PFSK-1 (cell line): ENCODE measurements around the gene VEPH1.

Experiments
- FOXP2 ChIP-seq: optimal IDR thresholded peaks from 2 replicates; pipeline ENCODE3; 2011; ENCODE audit warnings: borderline replicate concordance, control low read depth, inconsistent platforms; ENCODE audit not compliant: insufficient read depth; ENCODE audit errors: extremely low read length, extremely low read depth
- POLR2AphosphoS5 ChIP-seq: IDR thresholded peaks from 2 replicates; pipeline ENCODE4 v1.6.1; 2012; ENCODE audit warnings: low read depth, mild to moderate bottlenecking, control low read depth, low read length, moderate library complexity
- SIN3A ChIP-seq: IDR thresholded peaks from 2 replicates; pipeline ENCODE4 v1.6.1; 2012; ENCODE audit warnings: mild to moderate bottlenecking, low read length, moderate library complexity, borderline replicate concordance; ENCODE audit not compliant: insufficient read depth
- TAF1 ChIP-seq: IDR thresholded peaks from 2 replicates; pipeline ENCODE4 v1.6.1; 2012; ENCODE audit warnings: low read length, control low read depth, borderline replicate concordance; ENCODE audit not compliant: insufficient read depth
- TF ChIP-seq, protein P1 (sequence below), 2 experiments: IDR thresholded peaks; 2 replicates each; pipeline versions ENCODE4 v1.6.1 to v1.8.0; 2011 to 2012; ENCODE audit warnings: low read depth in 2 of 2, low read length in 2 of 2, control low read depth in 1 of 2, inconsistent platforms in 1 of 2, mild to moderate bottlenecking in 1 of 2, moderate library complexity in 1 of 2; ENCODE audit not compliant: insufficient read depth in 1 of 2

VEPH1 gene

DNA sequence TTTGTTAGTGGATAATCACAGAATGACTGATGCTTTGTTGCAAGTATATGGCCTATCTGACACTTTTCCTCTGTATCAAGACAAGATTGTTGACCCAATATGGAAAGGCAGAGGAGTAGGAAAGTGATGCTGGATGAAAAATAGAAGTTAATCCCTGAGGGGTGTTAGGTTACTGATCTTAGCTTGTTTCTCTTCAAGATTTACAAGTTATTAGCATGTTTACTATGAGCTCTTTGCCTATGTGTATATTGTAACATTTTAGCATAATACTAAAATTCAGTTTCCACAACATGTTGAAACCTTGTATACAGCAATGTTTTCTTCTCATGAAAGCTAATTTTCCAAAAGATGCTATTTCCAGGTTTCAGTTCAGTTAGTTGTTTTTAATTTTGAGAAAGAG, 222.9 kb downstream of the VEPH1 start:
- TF ChIP-seq TAF1, result no peak
- no peak for TF ChIP-seq POLR2AphosphoS5
- no peak for TF ChIP-seq FOXP2
- no peak for TF ChIP-seq SIN3A
- TF ChIP-seq, protein P1, sequence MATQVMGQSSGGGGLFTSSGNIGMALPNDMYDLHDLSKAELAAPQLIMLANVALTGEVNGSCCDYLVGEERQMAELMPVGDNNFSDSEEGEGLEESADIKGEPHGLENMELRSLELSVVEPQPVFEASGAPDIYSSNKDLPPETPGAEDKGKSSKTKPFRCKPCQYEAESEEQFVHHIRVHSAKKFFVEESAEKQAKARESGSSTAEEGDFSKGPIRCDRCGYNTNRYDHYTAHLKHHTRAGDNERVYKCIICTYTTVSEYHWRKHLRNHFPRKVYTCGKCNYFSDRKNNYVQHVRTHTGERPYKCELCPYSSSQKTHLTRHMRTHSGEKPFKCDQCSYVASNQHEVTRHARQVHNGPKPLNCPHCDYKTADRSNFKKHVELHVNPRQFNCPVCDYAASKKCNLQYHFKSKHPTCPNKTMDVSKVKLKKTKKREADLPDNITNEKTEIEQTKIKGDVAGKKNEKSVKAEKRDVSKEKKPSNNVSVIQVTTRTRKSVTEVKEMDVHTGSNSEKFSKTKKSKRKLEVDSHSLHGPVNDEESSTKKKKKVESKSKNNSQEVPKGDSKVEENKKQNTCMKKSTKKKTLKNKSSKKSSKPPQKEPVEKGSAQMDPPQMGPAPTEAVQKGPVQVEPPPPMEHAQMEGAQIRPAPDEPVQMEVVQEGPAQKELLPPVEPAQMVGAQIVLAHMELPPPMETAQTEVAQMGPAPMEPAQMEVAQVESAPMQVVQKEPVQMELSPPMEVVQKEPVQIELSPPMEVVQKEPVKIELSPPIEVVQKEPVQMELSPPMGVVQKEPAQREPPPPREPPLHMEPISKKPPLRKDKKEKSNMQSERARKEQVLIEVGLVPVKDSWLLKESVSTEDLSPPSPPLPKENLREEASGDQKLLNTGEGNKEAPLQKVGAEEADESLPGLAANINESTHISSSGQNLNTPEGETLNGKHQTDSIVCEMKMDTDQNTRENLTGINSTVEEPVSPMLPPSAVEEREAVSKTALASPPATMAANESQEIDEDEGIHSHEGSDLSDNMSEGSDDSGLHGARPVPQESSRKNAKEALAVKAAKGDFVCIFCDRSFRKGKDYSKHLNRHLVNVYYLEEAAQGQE (IDR thresholded peaks at IDR 0.05; ENCODE audit: insufficient read depth in 1 of 2, low read depth in 2 of 2, low read length in 2 of 2), result no peak

- TF ChIP-seq POLR2AphosphoS5, result no peak
- TF ChIP-seq SIN3A, result no peak
- TF ChIP-seq TAF1, result no peak
- TF ChIP-seq, protein P1 (IDR thresholded peaks at IDR 0.05; ENCODE audit: insufficient read depth in 1 of 2, low read depth in 2 of 2, low read length in 2 of 2), result no peak
- TF ChIP-seq FOXP2, result no peak
These were observed 224.0 kb downstream of the VEPH1 start for GRCh38 chr3:157279237-157279636.

DNA sequence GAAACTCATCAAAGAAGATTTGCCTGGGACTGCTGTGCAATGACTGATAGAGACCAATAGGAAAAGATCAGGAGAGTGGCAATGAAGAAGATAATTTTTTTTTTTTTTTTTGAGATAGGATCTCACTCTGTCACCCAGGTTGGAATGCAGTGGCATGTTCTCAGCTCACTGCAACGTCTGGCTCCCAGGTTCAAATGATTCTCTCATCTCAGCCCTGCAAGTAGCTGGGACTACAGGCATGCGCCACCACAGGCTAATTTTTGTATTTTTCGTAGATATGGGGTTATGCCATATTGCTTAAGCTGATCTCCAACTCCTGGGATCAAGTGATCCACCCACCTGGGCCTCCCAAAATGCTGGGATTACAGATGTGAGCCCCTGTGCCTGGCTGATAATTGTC, 226.4 kb downstream of the VEPH1 start:
- TF ChIP-seq FOXP2 (no peak), TAF1 (no peak), SIN3A (no peak), POLR2AphosphoS5 (no peak)
- TF ChIP-seq, protein P1 (IDR thresholded peaks at IDR 0.05; ENCODE audit: insufficient read depth in 1 of 2, low read depth in 2 of 2, low read length in 2 of 2), result no peak

- no peak for TF ChIP-seq TAF1
- no peak for TF ChIP-seq POLR2AphosphoS5
- TF ChIP-seq FOXP2, result no peak
- TF ChIP-seq SIN3A, result no peak
- TF ChIP-seq, protein P1 (IDR thresholded peaks at IDR 0.05; ENCODE audit: insufficient read depth in 1 of 2, low read depth in 2 of 2, low read length in 2 of 2), result no peak
These were observed 227.4 kb downstream of the VEPH1 start for GRCh38 chr3:157275832-157276231.

GRCh38 chr3:157274644-157275137, 228.5 kb downstream of the VEPH1 start:
- TF ChIP-seq, protein P1 (IDR thresholded peaks at IDR 0.05; ENCODE audit: insufficient read depth in 1 of 2, low read depth in 2 of 2, low read length in 2 of 2), result no peak
- TF ChIP-seq POLR2AphosphoS5 (no peak), FOXP2 (no peak), SIN3A (no peak), TAF1 (no peak)
